Forelimb muscle (tissue), 1 donor: Measurements from ENCODE around the gene CALHM2. TPM values are rescaled to one million over a fixed set of nuclear protein-coding genes. Genes with fewer than 3 reads are reported as not detected.
"Not testable (repeated sequence)": the region's sequence is repeated elsewhere in the genome, so short reads cannot be mapped to it uniquely, and the experiment has no call there.

Source experiments
- DNase-seq: peaks from one replicate; pipeline ENCODE4 v3.0.0-alpha.2; 2013; ENCODE audit warnings: low read depth
- polyA plus RNA-seq: library from polyadenylated mRNA; unstranded; fragments of 120-200 nt; gene quantifications from one replicate; pipeline ENCODE4 v1.2.1, GENCODE V29; 2013; ENCODE audit not compliant: insufficient read length

CALHM2 gene
- polyA plus RNA-seq, 1 donor, result 14.4 TPM

GRCh38 chr10:103417601-103418000, 34.6 kb downstream of the CALHM2 start:
- no peak for DNase-seq

DNA sequence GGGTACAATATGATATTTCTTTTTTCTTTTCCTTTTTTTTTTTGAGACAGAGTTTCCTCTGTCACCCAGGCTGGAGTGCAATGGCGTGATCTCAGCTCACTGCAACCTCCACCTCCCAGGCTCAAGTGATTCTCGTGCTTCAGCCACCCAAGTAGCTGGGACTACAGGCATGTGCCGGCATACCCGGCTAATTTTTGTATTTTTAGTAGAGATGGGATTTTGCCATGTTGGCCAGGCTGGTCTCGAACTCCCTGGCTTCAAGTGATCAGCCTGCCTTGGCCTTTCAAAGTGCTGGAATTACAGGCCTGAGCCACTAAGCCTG, 35.1 kb downstream of the CALHM2 start:
- not testable (repeated sequence) for DNase-seq

- peak; percentile 43 for DNase-seq
Measured at GRCh38 chr10:103416436-103417147, 35.6 kb downstream of the CALHM2 start.

- no peak for DNase-seq
Measured at GRCh38 chr10:103415581-103415980, 36.6 kb downstream of the CALHM2 start.

GRCh38 chr10:103413564-103413963, 38.6 kb downstream of the CALHM2 start:
- DNase-seq, result no peak

DNA sequence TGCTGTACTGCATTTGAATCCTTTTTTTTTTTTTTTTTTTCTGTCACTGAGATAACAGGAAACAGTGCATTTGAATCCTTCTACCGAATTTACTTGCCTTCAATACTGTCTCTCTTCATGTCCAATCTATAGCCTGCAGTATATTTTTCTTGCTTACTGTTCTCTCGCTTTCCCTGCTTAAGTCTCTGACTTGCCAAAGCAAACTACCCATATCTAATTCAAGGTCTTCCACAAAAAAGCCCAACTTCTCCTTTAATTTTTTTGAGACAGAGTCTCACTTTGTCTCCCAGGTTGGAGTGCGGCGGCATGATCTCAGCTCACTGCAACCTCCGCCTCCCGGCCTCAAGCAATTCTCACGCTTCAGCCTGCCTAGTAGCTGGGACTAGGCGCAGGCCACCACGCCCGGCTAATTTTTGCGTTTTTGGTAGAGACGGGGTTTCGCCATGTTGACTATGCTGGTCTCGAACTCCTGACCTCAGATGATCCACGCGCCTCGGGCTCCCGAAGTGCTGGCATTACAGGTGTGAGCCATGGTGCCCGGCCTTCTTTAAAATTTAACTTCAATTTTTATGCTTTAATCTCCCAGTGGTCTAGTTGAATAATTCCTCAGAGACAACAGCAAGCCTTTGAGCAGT, 54.9 kb downstream of the CALHM2 start:
- DNase-seq, result no peak

DNA sequence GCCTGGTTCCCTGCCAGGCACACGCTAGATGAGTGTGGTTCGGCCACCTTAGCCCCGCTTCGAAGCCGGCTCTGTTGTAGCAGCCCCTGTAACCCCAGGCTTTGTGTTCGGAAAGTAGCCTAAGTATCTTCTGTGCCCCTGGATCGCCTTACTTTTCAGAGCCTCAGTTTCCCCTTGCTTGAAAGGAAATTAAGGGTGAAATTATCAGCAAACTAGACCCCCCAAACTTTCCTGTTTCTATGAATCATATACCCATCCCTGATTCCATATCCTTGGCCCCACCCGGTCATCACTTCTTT, 55.4 kb downstream of the CALHM2 start:
- no peak for DNase-seq

Other genes with a start within 250 kb of the CALHM2 start
- gene RPEL1, start 206.5 kb downstream of the CALHM2 start, polyA plus RNA-seq, result not detected
- 0.15 TPM for gene INA, start 175.2 kb downstream of the CALHM2 start, polyA plus RNA-seq
- 8.5 TPM for gene PCGF6, start 101.2 kb downstream of the CALHM2 start, polyA plus RNA-seq
- 3.8 TPM for gene TAF5, start 84.4 kb downstream of the CALHM2 start, polyA plus RNA-seq
- gene ATP5MK, start 55.9 kb downstream of the CALHM2 start, polyA plus RNA-seq, result 225 TPM
- gene PDCD11, start 55.7 kb downstream of the CALHM2 start, polyA plus RNA-seq, result 24.6 TPM
- 0.04 TPM for gene CALHM1, start 6.5 kb upstream of the CALHM2 start, polyA plus RNA-seq
- not detected for gene CALHM3, start 26.9 kb upstream of the CALHM2 start, polyA plus RNA-seq
- gene NEURL1, start 41.3 kb upstream of the CALHM2 start, polyA plus RNA-seq, result 40.5 TPM